HT-29 (cell line): ENCODE results near the gene SOST. TPM values are rescaled to one million over a fixed set of nuclear protein-coding genes. Genes with fewer than 3 reads are reported as not detected.
"Not testable (repeated sequence)": the region's sequence is repeated elsewhere in the genome, so short reads cannot be mapped to it uniquely, and the experiment has no call there.

Experiments used
- DNase-seq: peaks from one replicate; pipeline ENCODE4 v3.0.0-alpha.2; 2015; ENCODE audit warnings: low spot score
- total RNA-seq: library from RNA; depleted of rRNA; stranded (reverse); fragments of >200 nt; shearing (Covaris generic); gene quantifications from 2 replicates; pipeline ENCODE4 v1.2.3, GENCODE V29; 2014; rRNA removed

SOST gene
- not detected in 2 replicates for total RNA-seq

GRCh38 chr17:43758497-43759174 is at the start of gene SOST:
SOST (minus strand) TSS chr17:43758791; CDS start chr17:43758741, 50 bp downstream.
- DNase-seq: no peak

- no peak for DNase-seq
Observed at GRCh38 chr17:43808076-43808475, 49.5 kb upstream of the SOST start.

- no peak for DNase-seq
Observed at GRCh38 chr17:43805117-43805516, 46.5 kb upstream of the SOST start.

GRCh38 chr17:43803758-43804157 is 45.2 kb upstream of the SOST start:
- no peak for DNase-seq

- DNase-seq: no peak
Observed at GRCh38 chr17:43801844-43802243, 43.3 kb upstream of the SOST start.

- no peak for DNase-seq
Observed at GRCh38 chr17:43800736-43801135, 42.1 kb upstream of the SOST start.

GRCh38 chr17:43799047-43799446 is 40.5 kb upstream of the SOST start:
- DNase-seq: no peak

- not testable (repeated sequence) for DNase-seq
Observed at GRCh38 chr17:43798024-43798423, 39.4 kb upstream of the SOST start.

- not testable (repeated sequence) for DNase-seq
Observed at GRCh38 chr17:43792668-43793067, 34.1 kb upstream of the SOST start.

- DNase-seq: peak; percentile 64
Observed at GRCh38 chr17:43791589-43791988, 33.0 kb upstream of the SOST start.

GRCh38 chr17:43790311-43790940 is 31.8 kb upstream of the SOST start:
- peak; percentile 46 for DNase-seq

GRCh38 chr17:43789482-43789881 is 30.9 kb upstream of the SOST start:
- DNase-seq: no peak

GRCh38 chr17:43788540-43788939 is 29.9 kb upstream of the SOST start:
- DNase-seq: no peak

GRCh38 chr17:43787728-43788127 is 29.1 kb upstream of the SOST start:
- no peak for DNase-seq

GRCh38 chr17:43784628-43785101 is 26.1 kb upstream of the SOST start:
- no peak for DNase-seq

- DNase-seq: no peak
Observed at GRCh38 chr17:43784068-43784467, 25.5 kb upstream of the SOST start.

GRCh38 chr17:43782913-43783680 is 24.5 kb upstream of the SOST start:
- no peak for DNase-seq

GRCh38 chr17:43780135-43780534 is 21.5 kb upstream of the SOST start, which contains the start of gene CFAP97D1:
CFAP97D1 (plus strand) TSS chr17:43780435; CDS start chr17:43780463, 28 bp downstream.
- no peak for DNase-seq

GRCh38 chr17:43779145-43780125 is 20.8 kb upstream of the SOST start:
- no peak for DNase-seq

GRCh38 chr17:43778337-43779144 is 19.9 kb upstream of the SOST start, which contains the start of gene DUSP3:
DUSP3 (minus strand) TSS chr17:43778977; CDS start chr17:43778924, 53 bp downstream.
- peak; percentile 93 for DNase-seq
